NCI-H2107 treated with DMSO at 0.1 percent for 48 hours (cell line): ENCODE results near the gene CHCHD2.
"Not testable (repeated sequence)": the region's sequence is repeated elsewhere in the genome, so short reads cannot be mapped to it uniquely, and the experiment has no call there.

ENCODE experiments used
- DNase-seq: peaks from one replicate; lab custom pipeline; 2025; ENCODE audit not compliant: unreplicated experiment; lab: John Stamatoyannopoulos, UW

Gene CHCHD2

DNA sequence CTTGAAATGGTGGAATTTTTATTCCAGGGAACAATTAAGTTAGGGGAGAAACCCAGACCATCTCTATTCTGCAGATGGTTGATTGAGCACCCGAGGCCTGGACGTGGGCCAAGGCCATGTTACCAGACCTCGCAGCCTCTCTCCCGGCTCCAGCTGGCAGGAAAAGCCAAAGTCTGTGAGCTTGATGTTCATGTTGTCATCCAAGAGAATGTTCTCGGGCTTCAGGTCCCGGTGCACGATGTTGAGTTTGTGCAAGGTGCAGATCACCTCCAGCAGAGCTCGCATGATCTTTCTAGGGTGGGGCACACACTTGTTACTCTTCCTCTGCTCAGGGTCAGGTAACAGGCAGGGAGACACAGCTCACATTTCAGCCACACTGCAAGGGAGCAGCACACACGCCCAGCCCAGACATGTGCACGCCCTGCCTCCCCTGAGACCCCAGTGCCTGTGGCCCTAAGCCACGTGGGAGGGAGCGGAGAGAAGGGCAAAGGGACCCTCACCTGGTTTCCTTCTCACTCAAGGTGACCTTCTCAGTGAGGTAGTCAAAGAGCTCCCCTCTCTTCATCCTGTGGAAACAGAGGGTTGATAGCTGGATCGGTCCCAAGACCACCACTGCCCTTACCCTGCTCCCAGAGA is 23.0 kb downstream of the CHCHD2 start:
- peak; percentile 82 for DNase-seq

DNA sequence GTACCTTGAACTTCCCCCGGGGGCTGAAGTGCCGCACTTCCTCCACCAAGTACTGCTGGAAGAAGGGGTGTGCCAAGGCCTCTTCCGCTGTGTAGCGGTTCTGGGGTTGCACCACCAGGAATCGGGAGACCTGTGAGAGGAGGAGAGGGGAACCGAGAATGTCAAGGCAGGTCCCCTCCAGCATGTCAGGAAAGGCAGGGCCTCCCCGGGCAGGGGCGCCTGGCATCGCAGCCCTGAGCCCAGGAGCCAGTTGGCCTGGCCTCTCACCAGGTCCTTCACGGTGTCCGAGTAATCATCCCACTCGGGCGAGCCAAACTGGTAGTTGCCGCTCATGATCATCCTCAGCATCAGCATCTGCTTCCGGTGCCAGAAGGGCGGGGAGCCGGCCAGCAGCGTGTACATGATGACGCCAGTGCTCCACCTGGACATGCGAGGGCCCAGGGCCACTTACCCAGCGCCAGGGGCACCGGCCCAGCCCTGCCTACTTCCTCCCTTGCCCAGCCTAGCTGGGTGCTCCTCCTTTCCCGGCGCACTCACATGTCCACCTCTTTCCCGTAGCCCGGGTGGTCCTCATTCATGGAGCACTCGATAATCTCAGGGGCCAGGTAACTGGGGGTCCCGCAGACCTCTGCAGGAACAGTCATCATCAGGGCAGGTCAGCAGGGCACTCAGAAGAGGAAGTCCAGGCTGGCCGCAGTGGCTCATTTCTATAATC is 24.5 kb downstream of the CHCHD2 start:
- no peak for DNase-seq

GRCh38 chr7:56080726-56081435 is 25.4 kb downstream of the CHCHD2 start:
- DNase-seq: not testable (repeated sequence)

DNA sequence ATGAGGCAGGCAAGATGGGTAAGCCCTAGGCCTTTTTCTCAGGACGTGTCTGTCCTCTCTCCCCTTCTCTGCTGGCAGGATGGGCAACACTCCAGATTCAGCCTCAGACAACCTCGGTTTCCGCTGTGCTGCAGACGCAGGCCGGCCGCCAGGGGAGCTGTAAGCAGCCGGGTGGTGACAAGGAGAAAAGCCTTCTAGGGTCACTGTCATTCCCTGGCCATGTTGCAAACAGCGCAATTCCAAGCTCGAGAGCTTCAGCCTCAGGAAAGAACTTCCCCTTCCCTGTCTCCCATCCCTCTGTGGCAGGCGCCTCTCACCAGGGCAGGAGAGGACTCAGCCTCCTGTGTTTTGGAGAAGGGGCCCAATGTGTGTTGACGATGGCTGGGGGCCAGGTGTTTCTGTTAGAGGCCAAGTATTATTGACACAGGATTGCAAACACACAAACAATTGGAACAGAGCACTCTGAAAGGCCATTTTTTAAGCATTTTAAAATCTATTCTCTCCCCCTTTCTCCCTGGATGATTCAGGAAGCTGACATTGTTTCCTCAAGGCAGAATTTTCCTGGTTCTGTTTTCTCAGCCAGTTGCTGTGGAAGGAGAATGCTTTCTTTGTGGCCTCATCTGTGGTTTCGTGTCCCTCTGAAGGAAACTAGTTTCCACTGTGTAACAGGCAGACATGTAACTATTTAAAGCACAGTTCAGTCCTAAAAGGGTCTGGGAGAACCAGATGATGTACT is 26.7 kb downstream of the CHCHD2 start:
- DNase-seq: peak; percentile 71

GRCh38 chr7:56078196-56078595 is 28.1 kb downstream of the CHCHD2 start:
- no peak for DNase-seq

DNA sequence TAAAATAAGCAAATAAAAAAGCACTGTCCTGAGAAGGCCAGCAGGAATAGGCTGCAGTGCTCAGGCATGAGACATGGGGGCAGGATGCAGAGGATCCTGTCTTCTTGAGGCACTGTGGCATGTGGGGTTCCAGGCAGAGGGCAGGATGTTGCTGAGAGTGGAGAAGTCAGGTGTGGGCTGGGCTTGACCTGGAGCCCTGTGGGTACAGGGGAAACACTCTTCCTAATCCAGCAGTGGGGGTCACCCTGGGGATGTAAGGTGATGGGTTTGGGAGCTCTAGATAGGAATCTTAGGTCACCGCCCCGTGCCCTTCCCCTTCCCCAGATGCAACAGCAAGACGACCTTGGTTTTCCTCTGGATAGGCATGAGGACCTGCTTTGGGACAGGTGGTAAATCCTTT is 28.6 kb downstream of the CHCHD2 start:
- no peak for DNase-seq

DNA sequence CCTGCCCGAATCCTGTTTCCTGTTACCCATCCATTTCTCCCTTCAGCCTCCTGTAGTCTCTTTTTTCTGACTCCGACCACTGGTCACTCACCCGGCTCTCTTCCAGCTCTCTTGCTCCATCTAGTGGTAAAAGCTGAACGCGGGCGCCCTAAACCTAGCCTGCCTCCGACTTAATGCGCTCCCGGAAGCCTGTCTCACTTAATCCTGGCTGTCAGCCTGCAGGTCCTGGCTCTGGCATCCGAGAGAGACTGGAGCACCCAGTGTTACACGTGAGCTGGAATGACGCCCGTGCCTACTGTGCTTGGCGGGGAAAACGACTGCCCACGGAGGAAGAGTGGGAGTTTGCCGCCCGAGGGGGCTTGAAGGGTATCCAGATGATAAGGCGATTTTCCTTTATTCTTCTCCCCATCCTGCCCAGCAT is 31.9 kb downstream of the CHCHD2 start:
- DNase-seq: peak; percentile 86

DNA sequence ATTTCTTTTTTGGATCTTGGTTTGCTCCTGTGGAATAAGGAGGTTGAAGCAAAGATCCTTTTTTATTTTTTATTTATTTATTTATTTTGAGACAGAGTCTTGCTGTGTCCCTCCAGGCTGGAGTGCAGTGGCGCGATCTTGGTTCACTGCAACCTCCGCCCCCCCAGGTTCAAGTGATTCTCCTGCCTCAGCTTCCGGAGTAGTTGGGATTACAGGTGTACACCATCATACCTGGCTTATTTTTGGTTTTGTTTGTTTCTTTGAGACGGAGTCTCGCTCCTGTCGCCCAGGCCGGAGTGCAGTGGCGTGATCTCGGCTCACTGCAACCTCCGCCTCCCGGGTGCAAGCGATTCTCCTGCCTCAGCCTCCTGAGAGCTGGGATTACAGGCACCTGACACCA is 39.9 kb downstream of the CHCHD2 start:
- not testable (repeated sequence) for DNase-seq

DNA sequence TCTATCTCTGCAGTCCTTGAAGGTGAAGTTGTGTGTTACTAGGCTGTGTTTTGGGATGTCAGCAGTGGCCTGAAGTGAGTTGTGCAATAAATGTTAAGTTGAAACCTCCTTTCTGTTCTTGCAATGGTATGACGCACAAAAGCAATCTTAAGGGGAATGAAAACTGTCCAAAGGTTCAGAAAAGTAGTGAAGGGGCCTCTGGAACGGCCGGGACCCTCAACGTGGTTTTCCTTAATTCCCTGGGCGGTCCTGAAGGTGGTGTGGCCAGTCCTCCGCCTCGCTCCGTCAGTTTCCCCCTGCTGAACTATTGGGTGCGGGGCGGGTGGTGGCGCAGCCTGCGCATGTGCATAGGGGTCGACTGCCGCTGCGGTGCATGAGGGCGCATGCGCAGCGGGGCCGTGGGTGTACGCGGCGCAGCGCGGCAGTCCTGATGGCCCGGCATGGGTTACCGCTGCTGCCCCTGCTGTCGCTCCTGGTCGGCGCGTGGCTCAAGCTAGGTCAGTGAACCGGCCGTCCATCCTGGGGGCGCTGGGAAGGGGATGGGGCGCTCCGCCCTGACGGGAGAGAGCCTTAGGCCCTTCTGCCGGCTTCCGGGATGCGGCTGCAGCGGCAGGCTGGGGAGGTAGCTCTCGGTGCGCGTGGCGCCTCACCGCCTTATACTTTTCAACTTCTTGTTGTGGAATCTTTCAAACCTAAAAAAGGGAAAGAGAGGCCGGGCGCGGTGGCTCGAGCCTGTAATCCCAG is 42.2 kb downstream of the CHCHD2 start, which contains the start of gene SUMF2:
Gene SUMF2, plus strand, starts transcription at position 405 of the 744 bp plus-strand sequence. Its CDS starts 26 bp downstream, at position 431.
- DNase-seq: peak; percentile 79

DNA sequence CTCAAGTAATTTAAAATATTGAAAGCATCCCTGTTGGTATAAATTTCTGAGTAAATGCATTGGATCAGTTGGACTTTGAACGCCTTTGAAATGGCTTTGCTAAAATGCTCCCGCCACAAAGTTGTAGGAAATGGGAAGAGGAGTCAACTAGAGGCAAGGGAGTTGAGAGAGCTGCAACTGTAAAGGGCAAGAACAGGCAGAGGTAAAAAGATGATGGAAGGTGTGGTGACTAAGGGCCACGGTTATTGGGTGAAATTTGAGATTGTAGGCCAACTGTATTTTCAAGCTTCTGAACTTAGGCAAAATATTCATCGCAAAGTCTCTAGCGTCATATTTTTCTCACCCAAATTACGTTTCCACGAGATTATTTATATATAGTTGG is 42.8 kb downstream of the CHCHD2 start:
- DNase-seq: no peak

DNA sequence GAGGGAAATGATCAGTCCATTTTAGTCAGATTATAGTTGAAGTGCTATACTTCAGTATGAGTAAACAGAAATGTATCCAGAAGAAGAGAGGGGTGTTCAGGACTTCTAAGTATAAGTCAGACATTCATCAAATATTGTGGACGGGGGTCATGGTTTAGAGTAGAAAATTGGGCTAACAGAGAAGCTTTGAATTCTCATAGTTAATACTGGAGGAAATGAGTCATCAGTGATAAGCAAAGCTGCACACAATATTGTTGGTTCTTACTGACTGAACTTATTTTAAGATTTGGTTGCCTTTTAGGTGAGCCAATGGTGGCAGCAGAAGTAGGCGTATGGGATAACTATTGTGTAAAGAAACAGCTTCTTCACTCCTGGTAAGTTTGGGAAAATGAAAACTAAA is 43.9 kb downstream of the CHCHD2 start:
- no peak for DNase-seq

DNA sequence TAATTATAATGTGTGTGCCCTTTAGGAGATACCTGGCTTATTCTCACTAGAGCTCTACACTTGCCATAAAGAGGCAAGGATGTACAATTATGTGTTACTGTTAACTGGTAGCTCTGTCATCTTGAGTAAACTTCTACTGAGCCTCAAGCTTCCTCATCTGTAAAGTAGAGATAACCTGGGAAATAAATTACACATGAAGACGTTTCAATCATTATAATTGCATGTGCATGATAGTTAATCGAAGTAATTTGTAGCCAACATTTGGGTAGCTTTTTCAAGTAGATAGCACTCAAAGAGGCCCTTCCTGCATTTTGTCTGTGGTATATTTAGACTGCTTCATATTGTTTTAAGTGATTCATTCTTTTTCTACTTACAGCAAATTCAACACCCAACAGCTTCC is 52.3 kb downstream of the CHCHD2 start:
- DNase-seq: no peak

DNA sequence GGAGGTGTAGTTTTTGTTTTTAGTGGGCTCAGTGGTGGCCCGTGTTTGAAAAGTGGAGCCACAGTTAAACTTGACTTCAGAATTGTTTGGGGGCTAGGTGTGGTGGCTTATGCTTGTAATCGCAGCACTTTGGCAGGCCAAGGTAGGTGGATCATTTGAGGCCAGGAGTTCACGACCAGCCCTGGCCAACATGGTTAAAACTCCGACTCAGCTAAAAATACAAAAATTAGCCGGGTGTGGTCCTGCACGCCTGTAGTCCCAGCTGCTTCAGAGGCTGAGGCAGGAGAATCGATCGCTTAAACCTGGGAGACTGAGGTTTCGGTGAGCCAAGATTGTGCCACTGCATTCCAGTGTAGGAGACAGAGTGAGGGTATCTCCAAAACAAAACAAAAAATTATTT is 52.9 kb downstream of the CHCHD2 start:
- no peak for DNase-seq
